PC-9 (cell line): Measurements from ENCODE around the gene TNMD.

Source experiments
- CTCF ChIP-seq: fragments of 200-600 bp; sonication (generic); conservative IDR thresholded peaks from 2 replicates; pipeline ENCODE4 v1.6.1; 2017; ENCODE audit warnings: mixed run types, antibody characterized with exemption, mild to moderate bottlenecking, moderate library complexity
- EZH2 ChIP-seq: fragments of 200-600 bp; sonication (generic); IDR thresholded peaks from 2 replicates; pipeline ENCODE4 v1.8.0; 2017; ENCODE audit warnings: antibody characterized with exemption, low read depth

- TF ChIP-seq CTCF: no peak
- no peak for TF ChIP-seq EZH2
Measured at GRCh38 chrX:100647095-100647494, 62.4 kb downstream of the TNMD start.
